ENCODE data around the gene HOXB9.

DNA sequence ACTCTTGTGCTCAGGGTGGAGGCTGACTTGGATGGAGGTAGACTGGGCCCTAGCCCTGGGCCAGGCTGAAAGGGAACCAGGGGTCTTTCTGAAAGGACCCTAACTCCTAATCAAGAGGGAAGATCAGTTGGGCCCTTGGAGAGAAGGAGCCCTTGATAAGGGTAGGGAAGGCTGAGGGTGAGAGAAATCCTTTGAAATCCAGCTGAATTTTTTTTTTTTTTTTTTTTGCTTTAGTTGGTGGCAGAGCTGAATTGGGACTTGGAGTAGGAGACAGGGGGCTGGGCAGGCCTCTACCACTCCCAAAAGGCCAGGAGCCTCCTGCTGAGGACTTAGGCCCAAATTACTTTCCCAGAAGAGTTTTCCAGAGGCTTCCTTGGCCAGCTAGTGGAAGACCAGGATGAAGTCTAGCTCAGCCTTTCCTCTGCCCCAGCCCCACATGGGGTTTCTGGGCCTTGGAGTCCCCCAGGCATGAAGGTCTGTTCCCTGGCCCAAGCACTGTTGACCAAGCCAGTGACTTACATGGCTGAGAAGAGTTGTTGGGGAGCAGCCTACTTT is 35.5 kb downstream of the HOXB9 start:
- TF ChIP-seq, protein P1, sequence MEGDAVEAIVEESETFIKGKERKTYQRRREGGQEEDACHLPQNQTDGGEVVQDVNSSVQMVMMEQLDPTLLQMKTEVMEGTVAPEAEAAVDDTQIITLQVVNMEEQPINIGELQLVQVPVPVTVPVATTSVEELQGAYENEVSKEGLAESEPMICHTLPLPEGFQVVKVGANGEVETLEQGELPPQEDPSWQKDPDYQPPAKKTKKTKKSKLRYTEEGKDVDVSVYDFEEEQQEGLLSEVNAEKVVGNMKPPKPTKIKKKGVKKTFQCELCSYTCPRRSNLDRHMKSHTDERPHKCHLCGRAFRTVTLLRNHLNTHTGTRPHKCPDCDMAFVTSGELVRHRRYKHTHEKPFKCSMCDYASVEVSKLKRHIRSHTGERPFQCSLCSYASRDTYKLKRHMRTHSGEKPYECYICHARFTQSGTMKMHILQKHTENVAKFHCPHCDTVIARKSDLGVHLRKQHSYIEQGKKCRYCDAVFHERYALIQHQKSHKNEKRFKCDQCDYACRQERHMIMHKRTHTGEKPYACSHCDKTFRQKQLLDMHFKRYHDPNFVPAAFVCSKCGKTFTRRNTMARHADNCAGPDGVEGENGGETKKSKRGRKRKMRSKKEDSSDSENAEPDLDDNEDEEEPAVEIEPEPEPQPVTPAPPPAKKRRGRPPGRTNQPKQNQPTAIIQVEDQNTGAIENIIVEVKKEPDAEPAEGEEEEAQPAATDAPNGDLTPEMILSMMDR (IDR thresholded peaks at IDR 0.05): no peak
- TF ChIP-seq POLR2AphosphoS5 (IDR thresholded peaks at IDR 0.05): no peak
